ENCODE data around the gene ZNF33B. TPM values are rescaled to one million over a fixed set of nuclear protein-coding genes. Genes with fewer than 3 reads are reported as not detected.

ZNF33B gene
- total and polyA plus RNA-seq, 12 donors, result 3.4 to 19.3 (median 13.4) TPM

DNA sequence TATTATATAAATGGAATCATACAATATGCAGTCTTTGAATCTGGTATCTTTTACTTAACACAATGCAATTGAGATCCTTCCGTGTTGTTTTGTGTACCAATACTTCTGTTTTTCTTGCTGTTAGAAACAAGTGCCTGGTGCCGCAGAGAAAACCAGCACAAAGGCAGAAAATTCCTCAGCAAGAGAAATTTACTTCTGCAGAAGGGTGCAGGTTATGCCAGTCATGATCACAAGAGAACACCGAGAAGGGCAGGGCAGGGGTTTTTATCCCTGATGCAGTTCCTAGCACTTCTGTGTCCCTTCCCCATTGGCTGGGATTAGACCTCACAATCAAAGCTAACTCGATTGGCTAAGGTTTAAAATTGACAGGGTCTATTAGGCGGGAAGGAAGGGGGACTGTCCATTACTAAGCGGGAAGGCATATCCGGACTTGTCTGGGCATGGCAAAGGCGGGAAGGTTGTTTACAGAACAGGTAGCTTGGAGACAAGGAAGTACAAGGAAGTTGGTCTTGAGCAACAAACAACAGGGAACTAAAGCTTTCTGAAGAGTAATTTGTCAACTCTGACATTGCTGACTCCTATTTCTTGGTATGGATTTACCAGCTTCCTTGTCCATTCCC lies 2.4 kb upstream of the ZNF33B start:
- ATAC-seq, result no peak
- TF ChIP-seq, protein P1, sequence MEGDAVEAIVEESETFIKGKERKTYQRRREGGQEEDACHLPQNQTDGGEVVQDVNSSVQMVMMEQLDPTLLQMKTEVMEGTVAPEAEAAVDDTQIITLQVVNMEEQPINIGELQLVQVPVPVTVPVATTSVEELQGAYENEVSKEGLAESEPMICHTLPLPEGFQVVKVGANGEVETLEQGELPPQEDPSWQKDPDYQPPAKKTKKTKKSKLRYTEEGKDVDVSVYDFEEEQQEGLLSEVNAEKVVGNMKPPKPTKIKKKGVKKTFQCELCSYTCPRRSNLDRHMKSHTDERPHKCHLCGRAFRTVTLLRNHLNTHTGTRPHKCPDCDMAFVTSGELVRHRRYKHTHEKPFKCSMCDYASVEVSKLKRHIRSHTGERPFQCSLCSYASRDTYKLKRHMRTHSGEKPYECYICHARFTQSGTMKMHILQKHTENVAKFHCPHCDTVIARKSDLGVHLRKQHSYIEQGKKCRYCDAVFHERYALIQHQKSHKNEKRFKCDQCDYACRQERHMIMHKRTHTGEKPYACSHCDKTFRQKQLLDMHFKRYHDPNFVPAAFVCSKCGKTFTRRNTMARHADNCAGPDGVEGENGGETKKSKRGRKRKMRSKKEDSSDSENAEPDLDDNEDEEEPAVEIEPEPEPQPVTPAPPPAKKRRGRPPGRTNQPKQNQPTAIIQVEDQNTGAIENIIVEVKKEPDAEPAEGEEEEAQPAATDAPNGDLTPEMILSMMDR (IDR thresholded peaks at IDR 0.05), result no peak
- DNase-seq, result no peak
- Histone ChIP-seq H3K27ac (no peak overlapping the region), H3K4me1 (peaks cover 0 to 12% (median 5%) of the 10 kb centered on the region in 9 donors), H3K27me3 (no peaks in the 10 kb centered on the region), H3K36me3 (no peaks in the 10 kb centered on the region), H3K4me3 (no peak overlapping the region), H3K9me3 (no peaks in the 10 kb centered on the region)
- intact Hi-C loops (cut with DNase I), result no loop called here
- 87 to 90% methylated on average over 8 of the region's 8 CpGs for WGBS, 2 donors

DNA sequence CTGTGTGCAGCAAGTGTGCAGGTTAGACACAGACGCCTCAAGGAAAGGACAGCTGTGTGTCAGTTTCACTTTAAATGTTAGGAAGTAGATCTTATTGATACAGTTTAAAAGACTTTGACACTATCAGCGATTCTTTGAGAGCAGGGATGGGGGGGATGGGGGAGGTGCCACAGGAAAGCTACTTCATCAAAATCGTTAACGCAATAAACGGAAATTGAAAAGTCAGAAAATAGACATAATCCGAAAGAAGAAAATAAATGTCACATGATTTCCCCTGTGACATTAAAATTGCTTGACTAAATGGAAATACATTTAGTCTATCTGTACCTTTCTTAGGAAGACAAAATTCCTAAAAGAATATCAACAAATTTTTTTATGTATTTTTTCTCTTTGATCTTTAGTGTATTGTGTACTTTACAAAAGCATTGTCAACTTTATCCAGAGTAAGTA lies 476 bp upstream of the ZNF33B start:
- TF ChIP-seq, protein P1 (IDR thresholded peaks at IDR 0.05), result no peak
- intact Hi-C loops (cut with DNase I), result loop anchor here in 4 of 10 donors (1.0 to 10.0 kb wide), 5 partner anchors 84 to 144 kb away; partner anchors contain the start of gene BMS1 (in 2 of the 4)
- DNase-seq, result no peak
- H3K36me3 ChIP-seq, result peaks cover 0 to 5% (median 0%) of the 10 kb centered on the region in 9 donors
- no peaks in the 10 kb centered on the region for H3K9me3 ChIP-seq
- peak overlapping the region; percentile 67 to 95 (median 92) for H3K27ac ChIP-seq
- H3K4me3 ChIP-seq, result peak overlapping the region; percentile 59 to 88 (median 80)
- peaks cover 0 to 12% (median 5%) of the 10 kb centered on the region in 9 donors for H3K4me1 ChIP-seq
- 0 to 1% methylated on average over 6 of the region's 6 CpGs for WGBS, 2 donors
- no peaks in the 10 kb centered on the region for H3K27me3 ChIP-seq
- no peak for ATAC-seq

DNA sequence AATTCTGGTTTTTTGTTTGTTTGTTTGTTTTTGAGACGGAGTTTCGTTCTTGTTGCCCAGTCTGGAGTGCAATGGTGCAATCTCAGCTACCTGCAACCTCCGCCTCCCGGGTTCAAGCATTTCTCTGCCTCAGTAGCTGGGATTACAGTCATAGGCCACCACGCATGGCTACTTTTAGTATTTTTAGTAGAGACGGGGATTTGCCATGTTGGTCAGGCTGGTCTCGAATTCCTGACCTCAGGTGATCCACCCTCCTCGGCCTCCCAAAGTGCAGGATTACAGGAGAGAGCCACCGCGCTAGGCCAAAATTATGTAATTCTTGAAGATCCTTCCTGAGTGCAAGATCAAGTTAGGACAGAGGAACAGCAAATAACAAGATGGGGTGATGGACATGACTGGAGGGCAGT lies 719 bp downstream of the ZNF33B start:
- no peak for ATAC-seq
- WGBS, 2 donors, result 37 to 39% methylated on average over 10 of the region's 10 CpGs
- intact Hi-C loops (cut with DNase I), result loop anchor here in 4 of 10 donors (1.0 to 10.0 kb wide), 5 partner anchors 83 to 145 kb away; partner anchors contain the start of gene BMS1 (in 2 of the 4)

DNA sequence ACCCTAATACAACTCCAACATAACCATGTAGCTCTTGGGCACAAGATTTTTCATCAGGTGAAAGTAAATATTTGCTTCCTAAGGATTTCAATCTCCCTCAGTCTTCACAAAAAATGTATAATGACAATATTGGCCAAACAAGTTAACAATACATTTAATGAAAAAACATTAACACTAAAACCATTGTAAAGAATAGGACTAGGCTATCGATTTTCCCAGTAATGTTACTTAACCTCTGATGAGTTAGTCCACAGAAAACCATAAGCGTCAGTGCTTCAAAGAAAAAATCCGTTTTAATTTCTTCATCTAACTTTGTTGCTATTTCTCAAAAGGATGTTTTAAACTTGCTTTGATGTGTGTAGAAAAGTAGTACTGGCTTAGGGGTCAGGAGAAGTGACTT lies 1.2 kb downstream of the ZNF33B start:
- Histone ChIP-seq H3K4me3 (peak overlapping the region in 3 of 10 donors; percentile 84 to 88 (median 85)), H3K27ac (peak overlapping the region in 5 of 10 donors; percentile 92 to 95 (median 94)), H3K27me3 (no peaks in the 10 kb centered on the region), H3K4me1 (peaks cover 0 to 12% (median 5%) of the 10 kb centered on the region in 9 donors), H3K9me3 (no peaks in the 10 kb centered on the region), H3K36me3 (peaks cover 0 to 22% (median 0%) of the 10 kb centered on the region in 9 donors)
- ATAC-seq, result no peak
- intact Hi-C loops (cut with DNase I), result loop anchor here in 2 of 10 donors (5.0 to 10.0 kb wide), 2 partner anchors 82 to 85 kb away; no protein-coding TSS in a partner anchor
- DNase-seq, result no peak
- TF ChIP-seq, protein P1 (IDR thresholded peaks at IDR 0.05), result no peak
- 78 to 84% methylated on average over 3 of the region's 3 CpGs for whole genome bisulfite sequencing, 2 donors

More for the DNA sequence above, 719 bp downstream of the ZNF33B start:
- peaks cover 0 to 12% (median 5%) of the 10 kb centered on the region in 9 donors for H3K4me1 ChIP-seq
- H3K36me3 ChIP-seq, result peaks cover 0 to 17% (median 0%) of the 10 kb centered on the region in 9 donors
- no peaks in the 10 kb centered on the region for H3K27me3 ChIP-seq
- no peak for DNase-seq
- TF ChIP-seq, protein P1 (IDR thresholded peaks at IDR 0.05), result no peak
- H3K4me3 ChIP-seq, result peak overlapping the region; percentile 59 to 88 (median 80)
- H3K27ac ChIP-seq, result peak overlapping the region; percentile 67 to 95 (median 92)
- H3K9me3 ChIP-seq, result no peaks in the 10 kb centered on the region

Measured in heart right ventricle (tissue), 16 donors.